Stomach (tissue), 9 donors: ENCODE measurements around the gene CROT. TPM values are rescaled to one million over a fixed set of nuclear protein-coding genes. Genes with fewer than 3 reads are reported as not detected.

Experiments used
- DNase-seq, 2 donors: peaks; one replicate each; pipeline versions ENCODE4 v3.0.0 to v3.0.0-alpha.2; 2013 to 2019
- H3K27ac ChIP-seq, 5 donors: fragments of 200-600 bp in 4 of 5; sonication (generic) in 4 of 5; one replicate each; pipeline ENCODE4 v1.5.1; 2013 to 2019; ENCODE audit warnings: mild to moderate bottlenecking in 1 of 5, moderate library complexity in 1 of 5
- H3K27me3 ChIP-seq, 3 donors: fragments of 200-600 bp; sonication (generic); one replicate each; pipeline ENCODE4 v1.5.1; 2017 to 2019; ENCODE audit warnings: mixed run types in 1 of 3
- H3K36me3 ChIP-seq, 4 donors: fragments of 200-600 bp; sonication (generic); 1 replicate in 3 of 4; 2 replicates in 1 of 4; pipeline ENCODE4 v1.5.1; 2016 to 2019
- H3K4me1 ChIP-seq, 4 donors: fragments of 200-600 bp; sonication (generic); one replicate each; pipeline ENCODE4 v1.5.1; 2016 to 2019
- H3K4me3 ChIP-seq, 4 donors: fragments of 200-600 bp; sonication (generic) in 3 of 4; one replicate each; pipeline ENCODE4 v1.5.1; 2016 to 2019; ENCODE audit warnings: mild to moderate bottlenecking in 1 of 4
- H3K9me3 ChIP-seq, 4 donors: fragments of 200-600 bp; sonication (generic); one replicate each; pipeline ENCODE4 v1.5.1; 2016 to 2019
- EP300 ChIP-seq: sonication (generic); formaldehyde crosslinking; IDR thresholded peaks from one replicate; pipeline ENCODE4 v1.6.1; 2017; ENCODE audit warnings: antibody characterized with exemption
- POLR2A ChIP-seq, 4 donors: fragments of 450-650 bp; IDR thresholded peaks; one replicate each; pipeline ENCODE4 v1.6.1; 2016; ENCODE audit warnings: antibody characterized with exemption in 4 of 4, control low read depth in 2 of 4, mild to moderate bottlenecking in 1 of 4, moderate library complexity in 1 of 4
- POLR2AphosphoS5 ChIP-seq, 3 donors: sonication (generic); formaldehyde crosslinking; IDR thresholded peaks; one replicate each; pipeline ENCODE4 v1.6.1; 2016; ENCODE audit warnings: antibody characterized with exemption in 3 of 3
- WGBS, 5 donors: extraction: QIAGEN DNeasy Blood & Tissue Kit in 3 of 5; methylation state at CpG; one replicate each; pipeline versions ENCODE4 v1.1.5 to v1.1.7; 2013 to 2018; 5-methylcytosine and 5-hydroxymethylcytosine counted together
- intact Hi-C: fragments of 100-400 bp; cut with DNase I; formaldehyde crosslinking; loops from one replicate; pipeline ENCODE4 v1.15.1; 2023; ENCODE audit warnings: low total_unique reads
- polyA plus RNA-seq, 3 donors: library from polyadenylated mRNA; stranded (reverse); fragments of 200-250 nt; gene quantifications; one replicate each; pipeline ENCODE4 v1.2.3, GENCODE V29; 2013
- total RNA-seq, 5 donors: library from RNA; depleted of rRNA; stranded (reverse); fragments of >200 nt; gene quantifications; one replicate each; pipeline versions ENCODE4 v1.1.0 to v1.2.3, GENCODE V29; 2014 to 2016
- TF ChIP-seq, protein P1 (sequence below), 7 experiments: fragments of 450-650 bp in 4 of 7; fragments of 200-600 bp in 3 of 7; sonication (generic) in 3 of 7; IDR thresholded peaks; one replicate each; pipeline ENCODE4 v1.5.1; 2016 to 2019; ENCODE audit warnings: antibody characterized with exemption in 7 of 7, control low read depth in 2 of 7, mild to moderate bottlenecking in 1 of 7
- donor health status: healthy with polysubstance abuse.
- donor health status: Bipolar disorder and iron deficiency.
- donor health status: healthy.

CROT gene
- total and polyA plus RNA-seq, 8 donors: 2.9 to 48.7 (median 5.8) TPM

DNA sequence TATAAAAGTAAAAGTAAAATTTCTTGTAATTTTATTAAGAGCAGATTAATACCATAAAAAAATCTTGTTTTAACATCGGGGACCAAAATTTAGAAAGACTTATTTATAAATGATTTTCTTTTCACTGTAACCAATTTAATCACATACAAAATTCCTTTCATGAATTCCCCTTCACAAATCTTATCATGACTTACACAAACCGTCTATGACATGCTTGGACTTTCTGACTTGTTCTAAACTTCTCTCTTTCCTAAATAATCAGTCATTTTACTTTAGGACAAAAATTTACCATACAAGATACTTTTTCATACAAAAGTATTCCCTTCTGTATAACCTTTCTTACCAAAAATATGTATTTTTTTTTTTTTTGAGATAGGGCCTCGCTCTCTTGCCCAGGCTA is 9.3 kb downstream of the CROT start:
- no peak for TF ChIP-seq EP300
- TF ChIP-seq POLR2AphosphoS5 (IDR thresholded peaks at IDR 0.05): no peak
- TF ChIP-seq POLR2A (IDR thresholded peaks at IDR 0.05): no peak
- TF ChIP-seq, protein P1, sequence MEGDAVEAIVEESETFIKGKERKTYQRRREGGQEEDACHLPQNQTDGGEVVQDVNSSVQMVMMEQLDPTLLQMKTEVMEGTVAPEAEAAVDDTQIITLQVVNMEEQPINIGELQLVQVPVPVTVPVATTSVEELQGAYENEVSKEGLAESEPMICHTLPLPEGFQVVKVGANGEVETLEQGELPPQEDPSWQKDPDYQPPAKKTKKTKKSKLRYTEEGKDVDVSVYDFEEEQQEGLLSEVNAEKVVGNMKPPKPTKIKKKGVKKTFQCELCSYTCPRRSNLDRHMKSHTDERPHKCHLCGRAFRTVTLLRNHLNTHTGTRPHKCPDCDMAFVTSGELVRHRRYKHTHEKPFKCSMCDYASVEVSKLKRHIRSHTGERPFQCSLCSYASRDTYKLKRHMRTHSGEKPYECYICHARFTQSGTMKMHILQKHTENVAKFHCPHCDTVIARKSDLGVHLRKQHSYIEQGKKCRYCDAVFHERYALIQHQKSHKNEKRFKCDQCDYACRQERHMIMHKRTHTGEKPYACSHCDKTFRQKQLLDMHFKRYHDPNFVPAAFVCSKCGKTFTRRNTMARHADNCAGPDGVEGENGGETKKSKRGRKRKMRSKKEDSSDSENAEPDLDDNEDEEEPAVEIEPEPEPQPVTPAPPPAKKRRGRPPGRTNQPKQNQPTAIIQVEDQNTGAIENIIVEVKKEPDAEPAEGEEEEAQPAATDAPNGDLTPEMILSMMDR (IDR thresholded peaks at IDR 0.05): no peak
- H3K4me3 ChIP-seq: no peak overlapping the region
- intact Hi-C loops: no loop called here
- no peaks in the 10 kb centered on the region for H3K27me3 ChIP-seq
- peaks cover 11 to 76% (median 62%) of the 10 kb centered on the region in 4 donors for H3K36me3 ChIP-seq
- no peak for DNase-seq
- 89 to 94% (median 92%) methylated on average over 3 of the region's 3 CpGs for WGBS, 5 donors
- peaks cover 0 to 18% (median 0%) of the 10 kb centered on the region in 4 donors for H3K9me3 ChIP-seq
- no peaks in the 10 kb centered on the region for H3K4me1 ChIP-seq
- no peak overlapping the region for H3K27ac ChIP-seq

DNA sequence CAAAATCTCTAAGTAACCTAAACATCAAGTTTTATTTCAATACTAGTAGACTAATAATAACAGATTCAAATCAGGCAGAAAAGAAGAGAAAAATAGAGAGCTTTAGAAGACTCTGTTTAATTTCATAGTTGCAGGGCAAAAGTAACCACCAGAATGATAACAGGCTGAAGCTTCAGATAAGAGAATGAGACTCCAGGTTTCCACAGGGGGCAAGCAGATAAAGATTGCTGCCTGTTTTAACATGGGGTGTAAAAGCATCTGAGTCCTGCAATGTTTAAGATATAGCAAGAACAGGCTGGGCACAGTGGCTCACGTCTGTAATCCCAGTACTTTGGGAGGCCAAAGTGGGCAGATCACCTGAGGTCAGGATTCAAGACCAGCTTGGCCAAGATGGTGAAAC is 11.0 kb downstream of the CROT start:
- Histone ChIP-seq H3K27ac (no peak overlapping the region), H3K4me3 (no peak overlapping the region), H3K27me3 (no peaks in the 10 kb centered on the region), H3K4me1 (no peaks in the 10 kb centered on the region), H3K36me3 (peaks cover 11 to 76% (median 52%) of the 10 kb centered on the region in 4 donors), H3K9me3 (peaks cover 0 to 18% (median 0%) of the 10 kb centered on the region in 4 donors)
- DNase-seq: no peak
- TF ChIP-seq POLR2AphosphoS5 (IDR thresholded peaks at IDR 0.05): no peak
- TF ChIP-seq, protein P1 (IDR thresholded peaks at IDR 0.05): no peak
- no peak for TF ChIP-seq POLR2A (IDR thresholded peaks at IDR 0.05)
- no peak for TF ChIP-seq EP300
- 75 to 93% (median 89%) methylated on average over 1 of the region's 1 CpG for WGBS, 5 donors
- intact Hi-C loops: no loop called here

DNA sequence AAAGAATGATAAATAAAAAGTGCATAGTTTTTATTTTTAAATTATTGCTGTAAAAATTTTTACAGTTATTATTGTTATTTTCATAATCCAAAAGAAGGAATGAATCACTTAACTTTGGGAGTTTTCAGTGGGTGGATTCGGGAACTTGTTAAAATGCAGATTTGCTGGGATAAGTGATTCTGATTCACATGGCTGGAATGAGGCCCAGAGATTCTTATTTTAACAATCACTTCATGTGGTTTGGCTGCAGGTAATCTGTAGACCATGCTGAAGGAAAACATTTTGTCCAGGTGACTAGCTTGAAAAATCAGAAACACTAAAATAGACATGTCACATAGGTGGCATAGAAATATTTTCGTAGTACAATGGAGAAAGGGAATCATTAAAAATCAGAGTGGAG is 13.9 kb downstream of the CROT start:
- no peak overlapping the region for H3K27ac ChIP-seq
- H3K9me3 ChIP-seq: peaks cover 0 to 9% (median 0%) of the 10 kb centered on the region in 4 donors
- intact Hi-C loops: no loop called here
- H3K27me3 ChIP-seq: no peaks in the 10 kb centered on the region
- H3K4me3 ChIP-seq: no peak overlapping the region
- TF ChIP-seq POLR2AphosphoS5 (IDR thresholded peaks at IDR 0.05) (no peak), POLR2A (IDR thresholded peaks at IDR 0.05) (no peak), EP300 (no peak)
- TF ChIP-seq, protein P1 (IDR thresholded peaks at IDR 0.05): no peak
- 86 to 97% (median 92%) methylated on average over 2 of the region's 2 CpGs for WGBS, 5 donors
- no peaks in the 10 kb centered on the region for H3K4me1 ChIP-seq
- DNase-seq: no peak
- H3K36me3 ChIP-seq: peaks cover 7 to 60% (median 37%) of the 10 kb centered on the region in 4 donors

DNA sequence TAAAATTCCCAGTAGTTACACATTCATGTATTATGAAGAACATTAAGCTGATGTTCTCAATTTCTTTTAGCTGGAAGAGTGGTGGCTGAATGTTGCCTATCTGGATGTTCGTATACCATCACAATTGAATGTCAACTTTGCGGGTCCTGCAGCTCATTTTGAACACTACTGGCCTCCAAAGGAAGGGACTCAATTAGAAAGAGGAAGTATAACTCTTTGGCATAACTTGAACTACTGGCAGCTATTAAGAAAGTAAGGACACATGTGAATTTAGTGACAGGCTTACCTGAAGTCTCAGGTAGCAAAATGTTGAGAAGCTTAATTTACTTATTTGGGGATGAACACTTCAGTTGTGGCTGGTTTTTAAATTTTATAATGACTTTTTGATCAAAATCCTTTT is 15.9 kb downstream of the CROT start:
- no peak for DNase-seq
- no peaks in the 10 kb centered on the region for H3K4me1 ChIP-seq
- H3K27me3 ChIP-seq: no peaks in the 10 kb centered on the region
- H3K4me3 ChIP-seq: no peak overlapping the region
- WGBS, 5 donors: 93 to 100% (median 96%) methylated on average over 2 of the region's 2 CpGs
- H3K36me3 ChIP-seq: peaks cover 7 to 60% (median 38%) of the 10 kb centered on the region in 4 donors
- TF ChIP-seq POLR2AphosphoS5 (IDR thresholded peaks at IDR 0.05) (no peak), EP300 (no peak), POLR2A (IDR thresholded peaks at IDR 0.05) (no peak)
- TF ChIP-seq, protein P1 (IDR thresholded peaks at IDR 0.05): no peak
- no peaks in the 10 kb centered on the region for H3K9me3 ChIP-seq
- intact Hi-C loops: no loop called here
- H3K27ac ChIP-seq: no peak overlapping the region
